HFFc6 (cell line): ENCODE data around the gene SLC66A2. TPM values are rescaled to one million over a fixed set of nuclear protein-coding genes. Genes with fewer than 3 reads are reported as not detected.
"Not testable (repeated sequence)": the region's sequence is repeated elsewhere in the genome, so short reads cannot be mapped to it uniquely, and the experiment has no call there.

ENCODE experiments used
- DNase-seq: peaks from one replicate; pipeline ENCODE4 v3.0.0-alpha.2; 2018
- H3K27ac Mint-ChIP-seq: 2 replicates; pipeline ENCODE4 v1.8.0; 2020; ENCODE audit warnings: mild to moderate bottlenecking, mixed read lengths
- H3K27me3 Mint-ChIP-seq: 2 replicates; pipeline ENCODE4 v1.8.0; 2021; ENCODE audit warnings: mild to moderate bottlenecking, moderate library complexity, mixed read lengths; ENCODE audit not compliant: insufficient read depth
- H3K36me3 Mint-ChIP-seq: 2 replicates; pipeline ENCODE4 v1.8.0; 2021; ENCODE audit warnings: low read depth, mixed read lengths
- H3K4me1 Mint-ChIP-seq: 2 replicates; pipeline ENCODE4 v1.8.0; 2020; ENCODE audit warnings: low read depth, mixed read lengths
- H3K4me3 Mint-ChIP-seq: 2 replicates; pipeline ENCODE4 v1.8.0; 2020; ENCODE audit warnings: mild to moderate bottlenecking, moderate library complexity, mixed read lengths
- H3K9me3 Mint-ChIP-seq: 2 replicates; pipeline ENCODE4 v1.8.0; 2020; ENCODE audit warnings: mild to moderate bottlenecking, mixed read lengths
- CTCF ChIP-seq: fragments of 200-600 bp; sonication (generic); IDR thresholded peaks from 2 replicates; pipeline ENCODE4 v1.5.0; 2021; ENCODE audit warnings: antibody characterized with exemption, mild to moderate bottlenecking
- total RNA-seq, 6 experiments: library from RNA; stranded (reverse); fragmentation: NEBNext Ultra II Directional; extraction: Animal tissue kit (Norgen Biotek cat#: 25700); gene quantifications; 2 replicates in 1 of 6; 3 replicates in 5 of 6; pipeline ENCODE4 v1.2.3, GENCODE V29; 2021

SLC66A2 gene
- total RNA-seq, 6 experiments from 2014 or later: 26.6 to 41.2 (median 29.9) TPM

DNA sequence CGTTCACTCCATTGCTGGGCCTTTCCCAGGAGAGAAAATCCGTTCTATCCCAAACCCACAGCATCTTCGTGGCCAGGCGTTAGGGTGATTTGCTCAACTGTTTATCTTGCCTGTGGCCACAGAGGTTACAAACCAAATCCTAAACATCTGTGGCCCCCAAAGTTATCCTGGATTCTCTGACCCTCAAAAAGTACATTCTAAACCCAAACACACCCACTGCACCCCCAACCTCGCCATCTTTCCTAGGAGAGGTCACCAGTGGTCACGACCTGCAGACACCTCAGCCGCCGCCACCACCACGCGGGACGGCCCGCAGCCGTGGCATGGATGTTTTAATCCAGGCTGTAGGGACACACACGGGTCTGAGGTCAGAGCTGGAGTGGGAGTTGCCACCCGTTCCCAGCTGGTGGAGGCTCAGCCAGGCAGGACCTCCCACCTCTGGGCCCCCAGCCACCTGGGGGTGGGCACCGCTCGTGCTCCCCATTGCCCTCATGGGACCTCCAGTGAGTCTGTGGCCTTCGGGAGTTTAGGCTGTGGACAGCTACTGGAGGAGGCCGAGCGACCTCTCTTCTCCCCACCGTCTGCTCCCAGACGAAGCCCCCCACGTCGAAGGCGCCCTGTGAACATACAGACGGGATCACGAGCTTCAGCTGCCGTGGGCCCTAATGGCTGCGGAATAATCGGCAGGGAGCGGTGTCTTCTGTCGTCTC, 81.7 kb downstream of the SLC66A2 start:
- Mint-ChIP-seq H3K4me1 (no peaks in the 10 kb centered on the region), H3K27me3 (no peaks in the 10 kb centered on the region; the same call in none of the 2 replicates), H3K9me3 (peaks cover 5% of the 10 kb centered on the region; the same call in 1 of the 2 replicates), H3K27ac (no peak overlapping the region), H3K4me3 (no peak overlapping the region), H3K36me3 (0 out of 2 replicates have a peak, but pooled peaks cover 4% of the 10 kb centered on the region)
- no peak for DNase-seq
- no peak for TF ChIP-seq CTCF

GRCh38 chr18:79868811-79869541, 82.5 kb downstream of the SLC66A2 start:
- H3K4me3 Mint-ChIP-seq: no peak overlapping the region
- H3K36me3 Mint-ChIP-seq: 0 out of 2 replicates have a peak, but pooled peaks cover 4% of the 10 kb centered on the region
- no peaks in the 10 kb centered on the region for H3K4me1 Mint-ChIP-seq
- peaks cover under 1% of the 10 kb centered on the region; the same call in 1 of the 2 replicates for H3K9me3 Mint-ChIP-seq
- no peak for DNase-seq
- no peak overlapping the region for H3K27ac Mint-ChIP-seq
- H3K27me3 Mint-ChIP-seq: no peaks in the 10 kb centered on the region; the same call in none of the 2 replicates
- TF ChIP-seq CTCF: no peak

GRCh38 chr18:79868168-79868784, 83.2 kb downstream of the SLC66A2 start:
- 0 out of 2 replicates have a peak, but pooled peaks cover 4% of the 10 kb centered on the region for H3K36me3 Mint-ChIP-seq
- no peak for DNase-seq
- no peak overlapping the region for H3K4me3 Mint-ChIP-seq
- no peaks in the 10 kb centered on the region for H3K9me3 Mint-ChIP-seq
- no peaks in the 10 kb centered on the region for H3K4me1 Mint-ChIP-seq
- TF ChIP-seq CTCF: no peak
- no peaks in the 10 kb centered on the region; the same call in none of the 2 replicates for H3K27me3 Mint-ChIP-seq
- no peak overlapping the region for H3K27ac Mint-ChIP-seq

- no peak for DNase-seq
- Mint-ChIP-seq H3K4me1 (no peaks in the 10 kb centered on the region), H3K9me3 (no peaks in the 10 kb centered on the region), H3K4me3 (no peak overlapping the region), H3K27ac (no peak overlapping the region), H3K36me3 (0 out of 2 replicates have a peak, but pooled peaks cover 3% of the 10 kb centered on the region), H3K27me3 (no peaks in the 10 kb centered on the region; the same call in none of the 2 replicates)
- TF ChIP-seq CTCF: no peak
These were observed 83.8 kb downstream of the SLC66A2 start for GRCh38 chr18:79867666-79868065.

DNA sequence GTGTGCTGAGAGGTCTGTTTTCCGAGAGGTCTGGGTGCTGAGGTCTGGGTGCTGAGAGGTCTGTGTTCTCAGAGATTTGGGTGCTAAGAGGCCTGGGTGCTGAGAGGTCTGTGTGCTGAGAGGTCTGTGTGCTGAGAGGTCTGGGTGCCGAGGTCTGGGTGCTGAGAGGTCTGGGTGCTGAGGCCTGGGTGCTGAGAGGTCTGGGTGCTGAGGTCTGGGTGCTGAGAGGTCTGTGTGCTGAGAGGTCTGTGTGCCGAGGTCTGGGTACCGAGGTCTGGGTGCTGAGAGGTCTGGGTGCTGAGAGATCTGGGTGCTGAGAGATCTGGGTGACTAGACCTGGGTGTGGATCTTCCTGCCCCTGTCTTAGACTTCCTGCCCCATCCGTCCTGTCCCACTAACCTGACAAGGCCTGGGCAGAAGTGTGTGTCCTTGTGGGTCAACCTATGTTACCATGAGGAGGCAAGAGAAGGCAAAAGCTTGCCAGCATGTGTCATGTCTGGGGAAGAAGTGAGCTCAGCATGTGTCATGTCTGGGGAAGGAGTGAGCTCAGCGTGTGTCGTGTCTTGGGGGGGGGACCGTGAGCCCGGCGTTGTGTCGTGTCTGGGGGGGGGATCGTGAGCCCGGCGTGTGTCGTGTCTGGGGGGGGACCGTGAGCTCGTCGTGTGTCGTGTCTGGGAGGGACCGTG, 84.4 kb downstream of the SLC66A2 start:
- H3K9me3 Mint-ChIP-seq: no peaks in the 10 kb centered on the region
- H3K36me3 Mint-ChIP-seq: no peaks in the 10 kb centered on the region
- H3K4me3 Mint-ChIP-seq: no peak overlapping the region
- no peak overlapping the region for H3K27ac Mint-ChIP-seq
- no peaks in the 10 kb centered on the region for H3K4me1 Mint-ChIP-seq
- no peaks in the 10 kb centered on the region; the same call in none of the 2 replicates for H3K27me3 Mint-ChIP-seq
- no peak for DNase-seq
- no peak for TF ChIP-seq CTCF

- not testable (repeated sequence) for H3K4me3 Mint-ChIP-seq
These were observed 85.5 kb downstream of the SLC66A2 start for GRCh38 chr18:79865951-79866350.

DNA sequence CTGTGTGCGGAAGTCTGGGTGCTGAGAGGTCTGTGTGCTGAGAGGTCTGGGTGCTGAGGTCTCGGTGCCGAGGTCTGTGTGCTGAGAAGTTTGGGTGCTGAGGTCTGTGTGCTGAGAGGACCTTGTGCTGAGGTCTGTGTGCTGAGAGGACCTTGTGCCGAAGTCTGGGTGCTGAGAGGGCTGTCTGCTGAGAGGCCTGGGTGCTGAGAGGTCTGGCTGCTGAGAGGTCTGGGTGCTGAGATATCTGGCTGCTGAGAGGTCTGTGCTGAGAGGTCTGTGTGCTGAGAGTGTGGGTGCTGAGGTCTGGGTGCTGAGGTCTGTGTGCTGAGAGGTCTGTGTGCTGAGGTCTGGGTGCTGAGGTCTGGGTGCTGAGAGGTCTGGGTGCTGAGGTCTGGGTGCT, 86.5 kb downstream of the SLC66A2 start:
- H3K36me3 Mint-ChIP-seq, H3K4me1 Mint-ChIP-seq, H3K9me3 Mint-ChIP-seq, H3K4me3 Mint-ChIP-seq, DNase-seq, H3K27me3 Mint-ChIP-seq, H3K27ac Mint-ChIP-seq: not testable (repeated sequence)

More at GRCh38 chr18:79865951-79866350, 85.5 kb downstream of the SLC66A2 start:
- H3K27me3 Mint-ChIP-seq, H3K9me3 Mint-ChIP-seq, H3K36me3 Mint-ChIP-seq, DNase-seq, H3K27ac Mint-ChIP-seq, H3K4me1 Mint-ChIP-seq: not testable (repeated sequence)
